Measurements from ENCODE around the gene PSMB7.

DNA sequence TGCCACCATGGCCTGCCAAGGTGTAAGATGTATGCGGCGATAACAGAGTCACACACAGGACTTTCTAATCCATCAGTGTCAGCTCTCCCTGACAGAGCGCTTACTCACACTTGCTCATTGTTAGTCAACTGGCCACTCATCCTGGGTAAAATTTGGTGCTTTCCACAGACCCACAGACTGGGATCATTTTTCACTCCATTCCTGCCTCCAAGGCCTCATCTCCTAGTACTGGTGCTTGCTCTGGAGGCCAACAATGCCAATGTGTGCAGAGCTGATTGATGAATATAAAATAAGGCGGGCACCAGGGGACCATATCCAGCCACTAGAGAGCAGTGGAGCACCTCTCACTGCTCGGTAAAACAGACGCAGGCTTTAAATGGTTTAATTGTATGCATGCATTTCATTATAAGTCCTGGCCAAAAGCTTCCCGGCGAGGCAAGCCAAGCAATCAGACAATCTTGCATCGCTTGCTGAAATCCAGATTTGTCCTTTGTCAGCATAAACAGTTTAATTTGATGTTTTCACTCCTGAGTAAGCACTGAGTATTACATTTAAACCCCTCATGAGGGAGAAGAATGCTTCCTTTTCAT lies 22.3 kb downstream of the PSMB7 start:
- TF ChIP-seq EZH2 (IDR thresholded peaks at IDR 0.05): no peak
- TF ChIP-seq POLR2AphosphoS5 (IDR thresholded peaks at IDR 0.05; ENCODE audit: borderline replicate concordance, low read depth, low read length): no peak; the same call in 1 of the 2 replicates
- TF ChIP-seq FOXP2 (optimal IDR thresholded peaks at IDR 0.05; ENCODE audit: control extremely low read depth, extremely low read length, insufficient read depth): no peak

All from SK-N-MC (cell line).